ENCODE results near the gene DCAF10.
"Not testable (repeated sequence)": the region's sequence is repeated elsewhere in the genome, so short reads cannot be mapped to it uniquely, and the experiment has no call there.

DNA sequence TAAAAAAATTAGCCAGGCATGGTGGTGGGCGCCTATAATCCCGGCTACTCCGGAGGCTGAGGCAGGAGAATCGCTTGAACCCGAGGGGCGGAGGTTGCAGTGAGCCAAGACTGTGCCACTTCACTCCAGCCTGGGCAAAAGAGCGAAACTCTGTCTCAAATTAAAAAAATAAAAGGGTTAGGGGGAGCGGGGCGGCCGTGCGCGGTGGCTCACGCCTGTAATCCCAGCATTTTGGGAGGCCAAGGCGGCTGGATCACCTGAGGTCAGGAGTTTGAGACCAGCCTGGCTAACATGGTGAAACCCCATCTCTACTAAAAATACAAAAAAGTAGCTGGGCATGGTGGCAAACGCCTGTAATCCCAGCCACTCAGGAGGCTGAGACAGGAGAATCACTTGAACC lies 9.1 kb downstream of the DCAF10 start:
- TF ChIP-seq, protein P1, sequence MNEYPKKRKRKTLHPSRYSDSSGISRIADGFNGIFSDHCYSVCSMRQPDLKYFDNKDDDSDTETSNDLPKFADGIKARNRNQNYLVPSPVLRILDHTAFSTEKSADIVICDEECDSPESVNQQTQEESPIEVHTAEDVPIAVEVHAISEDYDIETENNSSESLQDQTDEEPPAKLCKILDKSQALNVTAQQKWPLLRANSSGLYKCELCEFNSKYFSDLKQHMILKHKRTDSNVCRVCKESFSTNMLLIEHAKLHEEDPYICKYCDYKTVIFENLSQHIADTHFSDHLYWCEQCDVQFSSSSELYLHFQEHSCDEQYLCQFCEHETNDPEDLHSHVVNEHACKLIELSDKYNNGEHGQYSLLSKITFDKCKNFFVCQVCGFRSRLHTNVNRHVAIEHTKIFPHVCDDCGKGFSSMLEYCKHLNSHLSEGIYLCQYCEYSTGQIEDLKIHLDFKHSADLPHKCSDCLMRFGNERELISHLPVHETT (CRISPR knock-in tag; conservative IDR thresholded peaks at IDR 0.05): not testable (repeated sequence)
- TF ChIP-seq RARG (CRISPR knock-in tag; IDR thresholded peaks at IDR 0.05; ENCODE audit: low read depth); MAZ (IDR thresholded peaks at IDR 0.05; ENCODE audit: borderline replicate concordance, low read depth, low read length); MAZ (CRISPR knock-in tag; IDR thresholded peaks at IDR 0.05; ENCODE audit: low read depth); ZNF839 (CRISPR knock-in tag; IDR thresholded peaks at IDR 0.05; ENCODE audit: borderline replicate concordance); KDM5B (CRISPR knock-in tag; IDR thresholded peaks at IDR 0.05; ENCODE audit: borderline replicate concordance); EZH2 (conservative IDR thresholded peaks at IDR 0.05; ENCODE audit: low read depth, low read length): not testable (repeated sequence)
- TF ChIP-seq, protein P2, sequence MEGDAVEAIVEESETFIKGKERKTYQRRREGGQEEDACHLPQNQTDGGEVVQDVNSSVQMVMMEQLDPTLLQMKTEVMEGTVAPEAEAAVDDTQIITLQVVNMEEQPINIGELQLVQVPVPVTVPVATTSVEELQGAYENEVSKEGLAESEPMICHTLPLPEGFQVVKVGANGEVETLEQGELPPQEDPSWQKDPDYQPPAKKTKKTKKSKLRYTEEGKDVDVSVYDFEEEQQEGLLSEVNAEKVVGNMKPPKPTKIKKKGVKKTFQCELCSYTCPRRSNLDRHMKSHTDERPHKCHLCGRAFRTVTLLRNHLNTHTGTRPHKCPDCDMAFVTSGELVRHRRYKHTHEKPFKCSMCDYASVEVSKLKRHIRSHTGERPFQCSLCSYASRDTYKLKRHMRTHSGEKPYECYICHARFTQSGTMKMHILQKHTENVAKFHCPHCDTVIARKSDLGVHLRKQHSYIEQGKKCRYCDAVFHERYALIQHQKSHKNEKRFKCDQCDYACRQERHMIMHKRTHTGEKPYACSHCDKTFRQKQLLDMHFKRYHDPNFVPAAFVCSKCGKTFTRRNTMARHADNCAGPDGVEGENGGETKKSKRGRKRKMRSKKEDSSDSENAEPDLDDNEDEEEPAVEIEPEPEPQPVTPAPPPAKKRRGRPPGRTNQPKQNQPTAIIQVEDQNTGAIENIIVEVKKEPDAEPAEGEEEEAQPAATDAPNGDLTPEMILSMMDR (CRISPR knock-in tag; IDR thresholded peaks at IDR 0.05): not testable (repeated sequence)

All from HepG2 (cell line).